Activated effector memory CD4-positive, alpha-beta T cell treated with Interleukin-2 at 50 U/mL for 16 hours (primary cell): ENCODE data around the gene TRIO.

ENCODE experiments used
- DNase-seq: peaks from one replicate; pipeline ENCODE4 v3.0.0-alpha.2; 2020

The TRIO gene

GRCh38 chr5:14148890-14149671 is 5.9 kb downstream of the TRIO start:
- DNase-seq: no peak

- DNase-seq: no peak
Observed at GRCh38 chr5:14149672-14150274, 6.6 kb downstream of the TRIO start.

GRCh38 chr5:14151416-14151815 is 8.3 kb downstream of the TRIO start:
- DNase-seq: no peak

- DNase-seq: no peak
Observed at GRCh38 chr5:14153071-14153864, 10.1 kb downstream of the TRIO start.

GRCh38 chr5:14153932-14154731 is 11.0 kb downstream of the TRIO start:
- no peak for DNase-seq

- DNase-seq: no peak
Observed at GRCh38 chr5:14155075-14155474, 11.9 kb downstream of the TRIO start.

GRCh38 chr5:14155739-14156138 is 12.6 kb downstream of the TRIO start:
- no peak for DNase-seq

- no peak for DNase-seq
Observed at GRCh38 chr5:14156290-14156649, 13.1 kb downstream of the TRIO start.

GRCh38 chr5:14156650-14157492 is 13.7 kb downstream of the TRIO start:
- no peak for DNase-seq

- DNase-seq: no peak
Observed at GRCh38 chr5:14157493-14157782, 14.3 kb downstream of the TRIO start.

GRCh38 chr5:14158890-14159666 is 15.9 kb downstream of the TRIO start:
- no peak for DNase-seq

GRCh38 chr5:14161825-14162556 is 18.8 kb downstream of the TRIO start:
- DNase-seq: no peak

- no peak for DNase-seq
Observed at GRCh38 chr5:14164164-14165163, 21.3 kb downstream of the TRIO start.

- DNase-seq: no peak
Observed at GRCh38 chr5:14165375-14166106, 22.4 kb downstream of the TRIO start.

- DNase-seq: no peak
Observed at GRCh38 chr5:14166437-14166836, 23.3 kb downstream of the TRIO start.

GRCh38 chr5:14167211-14167845 is 24.2 kb downstream of the TRIO start:
- DNase-seq: no peak

- no peak for DNase-seq
Observed at GRCh38 chr5:14168144-14168792, 25.1 kb downstream of the TRIO start.

GRCh38 chr5:14168793-14169262 is 25.7 kb downstream of the TRIO start:
- DNase-seq: no peak
